Neural cell (in vitro differentiated cells): ENCODE data around the gene APOBR. TPM values are rescaled to one million over a fixed set of nuclear protein-coding genes. Genes with fewer than 3 reads are reported as not detected.

ENCODE experiments used
- H2AFZ ChIP-seq: fragments of 200-600, 300-800 bp; sonication (generic), shearing (Covaris generic); 2 replicates; pipeline ENCODE4 v1.6.0; 2014; ENCODE audit warnings: low read depth, mild to moderate bottlenecking, antibody characterized with exemption, low read length, moderate library complexity
- H3F3A ChIP-seq: fragments of 200-600 bp; shearing (Covaris generic); 2 replicates; pipeline ENCODE4 v1.6.1; 2016; ENCODE audit warnings: mild to moderate bottlenecking, moderate library complexity, mixed read lengths, antibody characterized with exemption, low read length; ENCODE audit not compliant: insufficient read depth, poor library complexity, severe bottlenecking
- H3K27ac ChIP-seq: fragments of 200-600, 300-800 bp; sonication (generic), shearing (Covaris generic); 2 replicates; pipeline ENCODE4 v1.5.1; 2014; ENCODE audit warnings: mild to moderate bottlenecking, low read length, moderate library complexity
- H3K27me3 ChIP-seq: fragments of 300-800, 200-600 bp; sonication (generic), shearing (Covaris generic); 2 replicates; pipeline ENCODE4 v1.6.0; 2014; ENCODE audit warnings: mild to moderate bottlenecking, low read depth, low read length, moderate library complexity; ENCODE audit not compliant: insufficient read depth
- H3K36me3 ChIP-seq: fragments of 300-800, 200-600 bp; sonication (generic), shearing (Covaris generic); 2 replicates; pipeline ENCODE4 v1.5.1; 2014; ENCODE audit warnings: mild to moderate bottlenecking, antibody characterized with exemption, low read length, moderate library complexity; ENCODE audit not compliant: insufficient read depth
- H3K4me2 ChIP-seq: fragments of 300-800, 200-600 bp; sonication (generic), shearing (Covaris generic); 2 replicates; pipeline ENCODE4 v1.6.0; 2014; ENCODE audit warnings: mild to moderate bottlenecking, low read length
- H3K4me3 ChIP-seq: fragments of 300-800, 200-600 bp; sonication (generic), shearing (Covaris generic); 2 replicates; pipeline ENCODE4 v1.5.1; 2014; ENCODE audit warnings: mild to moderate bottlenecking, low read length, moderate library complexity
- H3K79me2 ChIP-seq: fragments of 200-600 bp; shearing (Covaris generic); replicated peaks from 2 replicates; pipeline ENCODE4 v1.6.0; 2014; ENCODE audit warnings: mild to moderate bottlenecking, low read length, moderate library complexity; ENCODE audit not compliant: insufficient read depth
- H3K9ac ChIP-seq: fragments of 300-800, 200-600 bp; sonication (generic), shearing (Covaris generic); 2 replicates; pipeline ENCODE4 v1.6.1; 2016; ENCODE audit warnings: mild to moderate bottlenecking, low read length, mixed read lengths
- H3K9me2 ChIP-seq: fragments of 200-600 bp; shearing (Covaris generic); 2 replicates; pipeline ENCODE4 v1.6.1; 2016; ENCODE audit warnings: mild to moderate bottlenecking, low read length, mixed read lengths; ENCODE audit not compliant: insufficient read depth
- H3K9me3 ChIP-seq: fragments of 200-600, 300-800 bp; sonication (generic), shearing (Covaris generic); 2 replicates; pipeline ENCODE4 v1.6.1; 2016; ENCODE audit warnings: mild to moderate bottlenecking, mixed run types, low read length, moderate library complexity, mixed read lengths
- H4K20me1 ChIP-seq: fragments of 200-600 bp; shearing (Covaris generic); 2 replicates; pipeline ENCODE4 v1.6.1; 2016; ENCODE audit warnings: mild to moderate bottlenecking, mixed run types; ENCODE audit not compliant: insufficient read depth
- CTCF ChIP-seq: fragments of 450-650 bp; IDR thresholded peaks from 2 replicates; pipeline ENCODE4 v1.5.1; 2014; ENCODE audit warnings: antibody characterized with exemption, mild to moderate bottlenecking, moderate library complexity; ENCODE audit not compliant: poor library complexity, severe bottlenecking
- EP300 ChIP-seq: fragments of 450-650 bp; conservative IDR thresholded peaks from 2 replicates; pipeline ENCODE4 v1.6.1; 2014; ENCODE audit warnings: antibody characterized with exemption, mild to moderate bottlenecking, moderate library complexity; ENCODE audit not compliant: poor library complexity, severe bottlenecking
- EZH2 ChIP-seq: fragments of 200-600, 300-800 bp; shearing (Covaris generic), sonication (generic); IDR thresholded peaks from 2 replicates; pipeline ENCODE4 v1.6.1; 2014; ENCODE audit warnings: antibody characterized with exemption, low read length, borderline replicate concordance, mild to moderate bottlenecking; ENCODE audit not compliant: insufficient read depth, poor library complexity, severe bottlenecking
- MXI1 ChIP-seq: fragments of 450-650 bp; conservative IDR thresholded peaks from 2 replicates; pipeline ENCODE4 v1.6.1; 2014; ENCODE audit warnings: antibody characterized with exemption, mild to moderate bottlenecking; ENCODE audit not compliant: poor library complexity, severe bottlenecking
- POLR2AphosphoS5 ChIP-seq: IDR thresholded peaks from 2 replicates; pipeline ENCODE4 v1.6.1; 2012
- RAD21 ChIP-seq: fragments of 450-650 bp; conservative IDR thresholded peaks from 2 replicates; pipeline ENCODE4 v1.6.1; 2014; ENCODE audit warnings: antibody characterized with exemption, mild to moderate bottlenecking, moderate library complexity
- SMC3 ChIP-seq: fragments of 450-650 bp; conservative IDR thresholded peaks from 2 replicates; pipeline ENCODE4 v1.6.1; 2014; ENCODE audit warnings: antibody characterized with exemption, mild to moderate bottlenecking, moderate library complexity; ENCODE audit not compliant: poor library complexity
- TAF1 ChIP-seq: IDR thresholded peaks from 2 replicates; pipeline ENCODE4 v1.6.1; 2012; ENCODE audit warnings: low read depth
- polyA plus RNA-seq: library from polyadenylated mRNA; depleted of rRNA; stranded (reverse); fragments of >200 nt; gene quantifications from 2 replicates; pipeline ENCODE4 v1.2.3, GENCODE V29; 2014
- TF ChIP-seq, protein P1 (sequence below): IDR thresholded peaks from 2 replicates; pipeline ENCODE4 v1.6.1; 2012; ENCODE audit warnings: borderline replicate concordance

The APOBR gene
- polyA plus RNA-seq, 1 donor from 2014 or later: not detected

DNA sequence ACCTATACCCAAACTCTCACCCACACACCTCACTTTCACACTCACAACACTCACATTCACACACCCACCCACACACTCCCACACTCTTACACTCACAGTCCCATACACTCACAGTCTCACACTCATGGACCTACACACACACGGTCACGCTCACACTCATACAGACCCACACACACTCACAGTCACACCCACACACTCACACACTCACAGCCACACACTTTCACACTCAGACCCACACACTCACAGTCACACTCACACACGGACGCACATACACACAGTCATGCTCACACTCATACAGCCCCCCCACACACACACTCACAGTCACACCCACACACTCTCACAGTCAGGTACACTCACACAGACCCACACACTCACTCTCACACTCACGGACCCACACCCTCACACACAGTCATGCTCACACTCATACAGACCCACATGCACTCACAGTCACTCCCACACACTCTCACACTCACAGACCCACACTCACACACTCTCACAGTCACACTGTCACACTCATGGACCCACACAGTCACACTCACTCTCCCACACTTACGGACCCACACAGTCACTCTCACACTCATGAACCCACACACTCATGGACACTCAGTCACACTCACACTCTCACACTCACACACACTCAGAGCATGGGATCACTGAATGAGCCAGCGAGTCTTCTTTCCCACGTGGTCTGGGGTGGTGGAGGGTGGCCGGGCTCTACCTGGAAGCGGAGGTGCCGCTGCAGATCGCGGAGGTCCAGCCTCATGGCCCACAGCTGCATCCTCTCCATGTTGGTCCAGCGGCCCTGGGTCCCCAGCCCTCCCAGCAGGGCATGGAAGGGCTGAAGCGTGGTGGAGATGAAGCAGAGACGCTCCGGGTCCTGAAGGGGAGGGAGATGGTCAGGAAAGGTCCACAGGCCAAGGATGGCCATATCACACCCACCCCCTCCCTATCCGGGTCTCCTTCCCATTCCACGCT lies 7.1 kb downstream of the APOBR start:
- Histone ChIP-seq H3K79me2 (no peaks in the 10 kb centered on the region), H3K9me3 (no peaks in the 10 kb centered on the region), H4K20me1 (no peaks in the 10 kb centered on the region), H3K27ac (no peak overlapping the region), H3K9ac (no peak overlapping the region), H3K9me2 (no peaks in the 10 kb centered on the region), H3K4me3 (no peak overlapping the region), H3K36me3 (no peaks in the 10 kb centered on the region), H2AFZ (no peak overlapping the region), H3K27me3 (no peaks in the 10 kb centered on the region), H3K4me2 (no peak overlapping the region), H3F3A (no peaks in the 10 kb centered on the region)
- TF ChIP-seq, protein P1, sequence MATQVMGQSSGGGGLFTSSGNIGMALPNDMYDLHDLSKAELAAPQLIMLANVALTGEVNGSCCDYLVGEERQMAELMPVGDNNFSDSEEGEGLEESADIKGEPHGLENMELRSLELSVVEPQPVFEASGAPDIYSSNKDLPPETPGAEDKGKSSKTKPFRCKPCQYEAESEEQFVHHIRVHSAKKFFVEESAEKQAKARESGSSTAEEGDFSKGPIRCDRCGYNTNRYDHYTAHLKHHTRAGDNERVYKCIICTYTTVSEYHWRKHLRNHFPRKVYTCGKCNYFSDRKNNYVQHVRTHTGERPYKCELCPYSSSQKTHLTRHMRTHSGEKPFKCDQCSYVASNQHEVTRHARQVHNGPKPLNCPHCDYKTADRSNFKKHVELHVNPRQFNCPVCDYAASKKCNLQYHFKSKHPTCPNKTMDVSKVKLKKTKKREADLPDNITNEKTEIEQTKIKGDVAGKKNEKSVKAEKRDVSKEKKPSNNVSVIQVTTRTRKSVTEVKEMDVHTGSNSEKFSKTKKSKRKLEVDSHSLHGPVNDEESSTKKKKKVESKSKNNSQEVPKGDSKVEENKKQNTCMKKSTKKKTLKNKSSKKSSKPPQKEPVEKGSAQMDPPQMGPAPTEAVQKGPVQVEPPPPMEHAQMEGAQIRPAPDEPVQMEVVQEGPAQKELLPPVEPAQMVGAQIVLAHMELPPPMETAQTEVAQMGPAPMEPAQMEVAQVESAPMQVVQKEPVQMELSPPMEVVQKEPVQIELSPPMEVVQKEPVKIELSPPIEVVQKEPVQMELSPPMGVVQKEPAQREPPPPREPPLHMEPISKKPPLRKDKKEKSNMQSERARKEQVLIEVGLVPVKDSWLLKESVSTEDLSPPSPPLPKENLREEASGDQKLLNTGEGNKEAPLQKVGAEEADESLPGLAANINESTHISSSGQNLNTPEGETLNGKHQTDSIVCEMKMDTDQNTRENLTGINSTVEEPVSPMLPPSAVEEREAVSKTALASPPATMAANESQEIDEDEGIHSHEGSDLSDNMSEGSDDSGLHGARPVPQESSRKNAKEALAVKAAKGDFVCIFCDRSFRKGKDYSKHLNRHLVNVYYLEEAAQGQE: no peak
- TF ChIP-seq EP300: no peak
- no peak for TF ChIP-seq RAD21
- no peak for TF ChIP-seq MXI1
- no peak for TF ChIP-seq SMC3
- no peak for TF ChIP-seq POLR2AphosphoS5
- TF ChIP-seq EZH2: no peak
- no peak for TF ChIP-seq TAF1
- TF ChIP-seq CTCF: no peak

GRCh38 chr16:28502290-28502689 lies 7.8 kb downstream of the APOBR start:
- Histone ChIP-seq H3K9me3 (no peaks in the 10 kb centered on the region), H3K9ac (no peak overlapping the region)
- no peak for TF ChIP-seq TAF1
- TF ChIP-seq EZH2: no peak
- no peak for TF ChIP-seq MXI1
- TF ChIP-seq CTCF: no peak
- TF ChIP-seq SMC3: no peak
- no peak for TF ChIP-seq POLR2AphosphoS5
- TF ChIP-seq, protein P1: no peak
- TF ChIP-seq RAD21: no peak
- no peak for TF ChIP-seq EP300

More at GRCh38 chr16:28502290-28502689, 7.8 kb downstream of the APOBR start:
- H3K79me2 ChIP-seq: no peaks in the 10 kb centered on the region
- no peaks in the 10 kb centered on the region for H3K9me2 ChIP-seq
- no peaks in the 10 kb centered on the region for H3F3A ChIP-seq
- H3K27ac ChIP-seq: no peak overlapping the region
- no peak overlapping the region for H3K4me2 ChIP-seq
- H4K20me1 ChIP-seq: no peaks in the 10 kb centered on the region
- H3K36me3 ChIP-seq: no peaks in the 10 kb centered on the region
- H3K4me3 ChIP-seq: no peak overlapping the region
- no peaks in the 10 kb centered on the region for H3K27me3 ChIP-seq
- H2AFZ ChIP-seq: no peak overlapping the region
